ENCODE data around the gene PALLD. TPM values are rescaled to one million over a fixed set of nuclear protein-coding genes. Genes with fewer than 3 reads are reported as not detected.

The PALLD gene
- total RNA-seq, 4 donors from 2014 or later, result 1,903 to 3,507 (median 2,130) TPM

- peaks cover 0 to 3% (median 0%) of the 10 kb centered on the region in 4 donors for H3K36me3 ChIP-seq
- H3K27me3 ChIP-seq, result no peaks in the 10 kb centered on the region
- TF ChIP-seq EP300 (IDR thresholded peaks at IDR 0.05) (no peak), CTCF (IDR thresholded peaks at IDR 0.05) (no peak), POLR2A (IDR thresholded peaks at IDR 0.05; ENCODE audit: low read depth) (no peak), POLR2AphosphoS5 (IDR thresholded peaks at IDR 0.05) (no peak)
- 94% methylated on average over 6 of the region's 6 CpGs for WGBS
- H3K4me3 ChIP-seq, result no peak overlapping the region
- H3K27ac ChIP-seq (replicated peaks in 1 of 4), result no peak overlapping the region
- H3K9me3 ChIP-seq, result no peaks in the 10 kb centered on the region
- peaks cover 0 to 8% (median 2%) of the 10 kb centered on the region in 4 donors for H3K4me1 ChIP-seq
- intact Hi-C loops (cut with DNase I), result no loop called here
- DNase-seq (ENCODE audit: extremely low spot score), result no peak
These were observed 180.2 kb downstream of the PALLD start for GRCh38 chr4:168677063-168677462.

GRCh38 chr4:168677879-168678278 is 181.0 kb downstream of the PALLD start:
- TF ChIP-seq EP300 (IDR thresholded peaks at IDR 0.05) (no peak), POLR2AphosphoS5 (IDR thresholded peaks at IDR 0.05) (no peak), CTCF (IDR thresholded peaks at IDR 0.05) (no peak), POLR2A (IDR thresholded peaks at IDR 0.05; ENCODE audit: low read depth) (no peak)
- no peaks in the 10 kb centered on the region for H3K9me3 ChIP-seq
- peaks cover 0 to 8% (median 2%) of the 10 kb centered on the region in 4 donors for H3K4me1 ChIP-seq
- H3K4me3 ChIP-seq, result no peak overlapping the region
- DNase-seq (ENCODE audit: extremely low spot score), result no peak
- intact Hi-C loops (cut with DNase I), result no loop called here
- H3K36me3 ChIP-seq, result peaks cover 0 to 4% (median 2%) of the 10 kb centered on the region in 4 donors
- 94% methylated on average over 11 of the region's 11 CpGs for WGBS
- H3K27me3 ChIP-seq, result no peaks in the 10 kb centered on the region
- no peak overlapping the region for H3K27ac ChIP-seq (replicated peaks in 1 of 4)

GRCh38 chr4:168678751-168679366 is 182.0 kb downstream of the PALLD start:
- no peak overlapping the region for H3K4me3 ChIP-seq
- TF ChIP-seq CTCF (IDR thresholded peaks at IDR 0.05), result no peak
- no peak for TF ChIP-seq POLR2A (IDR thresholded peaks at IDR 0.05; ENCODE audit: low read depth)
- no peak for TF ChIP-seq POLR2AphosphoS5 (IDR thresholded peaks at IDR 0.05)
- no peak for TF ChIP-seq EP300 (IDR thresholded peaks at IDR 0.05)
- H3K27me3 ChIP-seq, result no peaks in the 10 kb centered on the region
- 95% methylated on average over 8 of the region's 8 CpGs for WGBS
- no peak overlapping the region for H3K27ac ChIP-seq (replicated peaks in 1 of 4)
- H3K4me1 ChIP-seq, result peaks cover 0 to 8% (median 2%) of the 10 kb centered on the region in 4 donors
- intact Hi-C loops (cut with DNase I), result no loop called here
- H3K9me3 ChIP-seq, result no peaks in the 10 kb centered on the region
- peaks cover 0 to 9% (median 2%) of the 10 kb centered on the region in 4 donors for H3K36me3 ChIP-seq
- DNase-seq (ENCODE audit: extremely low spot score), result no peak

- no peak for DNase-seq (ENCODE audit: extremely low spot score)
- Histone ChIP-seq H3K4me1 (peaks cover 0 to 5% (median 2%) of the 10 kb centered on the region in 4 donors), H3K27ac (replicated peaks in 1 of 4) (no peak overlapping the region), H3K9me3 (no peaks in the 10 kb centered on the region), H3K27me3 (no peaks in the 10 kb centered on the region), H3K4me3 (no peak overlapping the region), H3K36me3 (peaks cover 0 to 9% (median 2%) of the 10 kb centered on the region in 4 donors)
- WGBS, result 93% methylated on average over 3 of the region's 3 CpGs
- TF ChIP-seq POLR2A (IDR thresholded peaks at IDR 0.05; ENCODE audit: low read depth) (no peak), CTCF (IDR thresholded peaks at IDR 0.05) (no peak)
- intact Hi-C loops (cut with DNase I), result no loop called here
These were observed 182.5 kb downstream of the PALLD start for GRCh38 chr4:168679397-168679796.

- no peak for DNase-seq (ENCODE audit: extremely low spot score)
- intact Hi-C loops (cut with DNase I), result no loop called here
- TF ChIP-seq EP300 (IDR thresholded peaks at IDR 0.05) (no peak), POLR2AphosphoS5 (IDR thresholded peaks at IDR 0.05) (no peak), POLR2A (IDR thresholded peaks at IDR 0.05; ENCODE audit: low read depth) (no peak), CTCF (IDR thresholded peaks at IDR 0.05) (no peak)
- Histone ChIP-seq H3K4me1 (peaks cover 0 to under 1% (median 0%) of the 10 kb centered on the region in 4 donors), H3K9me3 (no peaks in the 10 kb centered on the region), H3K36me3 (peaks cover 0 to 9% (median 2%) of the 10 kb centered on the region in 4 donors), H3K27ac (replicated peaks in 1 of 4) (no peak overlapping the region), H3K4me3 (no peak overlapping the region), H3K27me3 (no peaks in the 10 kb centered on the region)
- WGBS, result 93% methylated on average over 4 of the region's 4 CpGs
These were observed 183.0 kb downstream of the PALLD start for GRCh38 chr4:168679819-168680218.
